GM19239 (cell line): ENCODE results near the gene UBN2.
"Not testable (repeated sequence)": the region's sequence is repeated elsewhere in the genome, so short reads cannot be mapped to it uniquely, and the experiment has no call there.

Experiments used
- DNase-seq: peaks from one replicate; pipeline ENCODE4 v3.0.0; 2011; ENCODE audit warnings: low spot score; ENCODE audit not compliant: insufficient read length
- FAIRE-seq: peaks from 2 replicates; lab custom pipeline; 2011; peaks lifted over from hg19 to GRCh38; lab: Jason Lieb, UNC

The UBN2 gene

DNA sequence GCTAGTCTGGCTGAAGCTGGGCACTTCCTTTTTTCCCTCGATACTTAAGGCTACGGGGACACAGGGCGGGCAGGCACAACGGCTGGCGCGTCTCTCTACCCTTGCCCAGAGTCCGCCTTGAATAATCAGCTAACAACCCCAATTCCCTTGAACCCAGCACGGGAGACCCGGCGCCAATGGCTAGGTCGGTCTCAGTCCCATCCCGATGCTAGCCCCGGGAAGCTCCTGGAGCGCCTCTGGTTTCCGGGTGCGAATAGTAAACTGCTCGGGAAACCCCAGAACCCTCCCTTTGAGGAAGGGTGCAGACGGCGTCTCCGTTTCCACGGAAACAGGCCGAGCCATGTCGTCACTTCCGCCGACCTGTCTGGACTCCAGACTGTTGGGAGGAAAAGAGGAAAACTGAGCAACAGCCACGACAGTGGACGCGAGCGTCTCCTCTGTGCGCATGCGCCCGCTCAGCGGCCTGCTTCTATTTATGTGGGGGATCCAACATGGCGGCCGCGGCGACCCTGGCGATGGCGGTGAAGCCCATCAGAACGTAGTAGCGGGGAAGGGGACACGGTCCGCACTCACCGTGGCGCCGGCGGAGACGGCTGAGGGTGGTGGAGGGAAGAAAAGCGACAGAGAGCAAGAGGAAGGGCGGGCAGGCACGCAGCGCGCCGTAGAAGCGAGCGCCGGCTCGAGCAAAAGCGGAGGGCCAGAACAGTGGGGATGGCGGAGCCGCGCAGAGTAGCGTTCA lies at the start of gene UBN2:
UBN2 (plus strand) TSS at position 464 of the 739 bp plus-strand sequence; CDS start at position 712, 248 bp downstream.
- FAIRE-seq (peak; percentile 94), DNase-seq (peak; percentile 98)

DNA sequence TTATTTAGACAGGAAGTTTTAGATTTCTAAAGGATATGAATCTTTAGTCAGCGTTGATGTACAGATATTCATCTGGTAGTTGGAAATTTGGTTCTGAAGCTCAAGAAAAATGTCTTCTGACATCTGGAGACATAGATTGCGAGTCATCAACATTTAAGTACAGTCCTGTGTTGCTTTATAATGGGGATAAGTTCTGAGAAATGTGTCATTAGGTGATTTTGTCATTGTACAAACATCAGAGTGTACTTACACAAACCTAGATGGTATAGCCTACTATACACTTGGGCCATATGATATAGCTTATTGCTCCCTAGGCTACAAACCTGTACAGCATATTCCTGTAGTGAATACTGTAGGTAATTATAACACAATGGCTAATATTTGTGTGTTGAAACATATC lies 49.6 kb upstream of the UBN2 start:
- FAIRE-seq = no peak
- DNase-seq = no peak

DNA sequence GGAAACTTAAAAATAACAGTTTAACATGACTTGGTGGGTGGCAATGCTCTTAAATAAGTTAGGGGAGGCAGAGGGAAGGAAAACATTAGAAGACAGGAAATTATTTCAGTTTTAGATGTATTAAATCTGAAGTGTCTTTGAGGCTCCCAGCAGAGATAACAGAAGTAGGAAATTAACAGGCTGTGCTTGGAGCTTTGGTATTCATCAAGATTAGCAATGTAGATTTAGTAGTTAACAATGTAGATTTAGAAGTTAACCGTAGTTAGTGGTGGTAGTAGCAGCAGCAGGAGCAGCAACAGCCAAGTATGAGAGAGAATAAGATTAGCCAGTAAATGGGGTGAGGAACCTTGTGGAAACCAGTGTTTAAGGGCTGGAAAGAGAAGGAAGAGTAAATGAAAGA lies 48.7 kb upstream of the UBN2 start:
- FAIRE-seq = no peak
- no peak for DNase-seq

DNA sequence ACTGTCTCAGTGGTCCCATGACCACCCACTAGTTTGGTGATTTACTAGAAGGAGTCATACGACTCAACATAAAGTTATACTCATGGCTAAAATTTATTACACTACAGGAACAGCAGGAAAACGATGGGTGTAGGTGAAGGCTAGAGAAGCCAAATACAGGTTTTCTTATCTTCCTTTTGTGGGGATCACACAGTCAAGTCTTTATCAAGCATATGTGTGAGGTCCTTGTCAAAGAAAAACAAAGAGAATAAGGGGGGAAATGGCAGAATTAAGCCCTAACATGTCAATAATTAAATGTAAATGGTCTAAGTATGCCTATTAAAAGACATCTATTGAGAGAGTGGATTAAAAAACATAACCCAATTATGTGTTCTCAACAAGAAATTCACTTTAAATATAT lies 47.8 kb upstream of the UBN2 start:
- FAIRE-seq (no peak), DNase-seq (no peak)

DNA sequence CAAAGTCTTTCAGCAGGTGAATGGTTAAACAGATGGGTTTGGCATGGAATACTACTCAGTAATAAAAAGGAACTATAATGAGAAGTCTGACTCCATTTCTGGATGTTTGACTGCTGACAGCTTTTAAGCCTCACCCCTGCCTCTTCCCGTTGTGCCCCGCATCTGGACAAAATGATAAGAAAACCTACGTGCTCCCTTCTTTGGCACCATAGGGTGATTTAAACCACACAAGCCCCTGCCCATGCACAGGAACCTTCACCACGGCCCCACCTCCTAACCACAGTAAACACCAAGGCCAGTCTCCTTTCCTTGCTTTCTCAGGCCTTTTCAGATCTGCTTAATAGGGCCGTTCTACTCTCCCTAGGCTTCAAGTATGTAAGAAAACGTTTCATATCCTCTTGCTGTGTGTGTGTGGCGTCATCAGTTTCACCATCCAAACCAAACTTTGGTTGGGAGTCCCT lies 47.1 kb upstream of the UBN2 start:
- no peak for FAIRE-seq
- no peak for DNase-seq

DNA sequence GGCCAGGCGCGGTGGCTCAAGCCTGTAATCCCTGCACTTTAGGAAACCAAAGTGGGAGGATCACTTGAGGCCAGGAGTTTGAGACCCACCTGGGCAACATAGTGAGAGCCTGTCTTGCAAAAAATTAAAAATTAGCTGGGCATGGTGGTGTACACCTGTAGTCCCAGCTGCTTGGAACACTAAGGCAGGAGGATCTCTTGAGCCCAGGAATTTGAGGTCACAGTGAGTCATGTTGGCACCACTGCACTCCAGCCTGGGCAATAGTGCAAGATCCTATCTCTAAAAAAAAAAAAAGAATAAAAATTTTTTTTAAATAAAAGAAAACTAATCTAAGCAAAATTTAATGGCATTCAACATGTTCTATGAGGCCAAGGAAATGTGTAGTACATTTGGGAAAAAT lies 44.9 kb upstream of the UBN2 start:
- FAIRE-seq = no peak

DNA sequence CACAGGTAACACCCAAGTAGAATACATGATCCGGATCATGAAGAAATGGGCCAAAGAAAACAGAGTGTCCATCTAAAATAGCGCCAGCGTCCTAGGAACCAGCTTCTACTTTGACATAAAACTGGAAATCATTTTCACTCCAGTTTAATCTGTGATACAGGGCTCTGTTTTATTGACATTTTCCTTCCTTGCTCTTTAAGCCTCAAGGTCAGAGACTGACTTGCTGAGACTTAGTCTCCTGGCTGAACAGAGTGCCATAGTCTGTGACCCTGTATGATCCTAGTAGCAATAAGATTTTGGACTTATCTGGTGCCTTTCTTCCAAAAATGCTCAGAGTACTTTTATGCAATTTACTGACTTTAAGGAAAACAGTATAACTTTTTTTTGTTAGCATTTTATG lies 41.7 kb upstream of the UBN2 start:
- no peak for FAIRE-seq
- DNase-seq = no peak

More for the DNA sequence above, 44.9 kb upstream of the UBN2 start:
- DNase-seq = no peak

DNA sequence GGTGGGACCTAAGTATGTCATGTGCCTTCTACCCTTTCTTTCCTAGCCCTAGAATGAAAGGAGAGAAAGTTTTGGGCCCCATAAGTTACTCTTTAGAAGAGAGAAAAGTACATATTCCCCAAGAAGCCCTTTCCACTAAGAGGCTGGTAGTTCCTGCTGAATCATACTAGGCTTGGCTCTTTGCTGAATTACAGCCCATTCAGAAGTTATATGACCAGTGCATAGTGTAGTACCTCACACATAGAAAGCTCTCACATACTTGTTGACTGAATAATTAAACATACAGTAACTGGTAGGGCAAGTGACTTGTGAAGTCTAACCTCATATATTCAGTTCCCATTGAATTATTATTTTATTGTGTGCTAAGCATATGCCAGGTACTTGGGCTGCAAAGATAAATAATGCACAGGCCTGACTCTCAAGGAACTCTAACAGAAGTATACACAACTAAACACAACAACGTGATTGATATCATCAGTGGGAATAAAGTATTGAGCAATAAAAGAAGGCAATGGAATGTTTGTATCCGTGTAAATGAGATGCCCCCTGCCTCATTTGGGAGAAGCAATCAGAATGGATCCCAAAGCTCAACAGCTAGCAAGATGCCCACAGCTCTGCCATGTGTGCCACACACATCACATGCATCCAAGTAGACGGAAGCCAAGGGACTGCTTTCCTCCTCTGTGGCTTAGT lies 38.9 kb upstream of the UBN2 start:
- DNase-seq = no peak
- no peak for FAIRE-seq

DNA sequence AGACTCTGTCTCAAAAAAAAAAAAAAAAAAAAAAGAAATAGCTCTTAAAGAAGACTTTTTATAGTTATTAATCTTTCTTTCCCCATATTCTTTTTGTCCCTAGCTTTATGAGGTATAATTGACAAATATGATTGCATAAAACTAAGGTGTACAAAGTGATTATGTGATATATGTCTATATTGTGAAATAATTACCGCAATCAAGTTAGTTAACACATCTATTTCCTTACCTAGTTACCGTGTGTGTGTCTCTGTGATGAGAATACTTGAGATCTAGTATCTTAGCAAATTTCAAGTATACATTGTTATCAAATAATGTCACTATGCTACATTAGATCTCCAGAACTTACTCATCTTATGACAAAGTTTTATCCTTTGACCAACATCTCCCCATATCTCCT lies 30.7 kb upstream of the UBN2 start:
- no peak for FAIRE-seq
- DNase-seq = no peak

DNA sequence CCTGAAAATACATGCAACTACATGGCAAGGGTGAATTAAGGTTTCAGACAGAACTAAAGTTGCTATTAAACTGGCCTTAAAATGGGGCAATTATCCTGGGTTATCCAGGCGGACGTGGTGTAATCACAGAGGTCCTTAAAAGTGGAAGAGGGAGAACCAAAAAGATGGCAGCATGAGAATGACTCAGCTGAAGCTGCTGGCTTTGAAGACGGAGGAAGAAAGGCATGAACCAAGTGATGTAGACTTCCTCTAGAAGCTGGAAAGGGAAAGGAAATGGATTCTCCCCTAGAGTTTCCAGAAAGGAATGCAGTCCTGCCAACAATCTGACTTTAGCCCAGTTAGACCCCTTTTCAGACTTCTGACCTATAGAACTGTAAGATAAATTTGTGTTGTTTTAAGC lies 27.0 kb upstream of the UBN2 start:
- no peak for FAIRE-seq
- no peak for DNase-seq

DNA sequence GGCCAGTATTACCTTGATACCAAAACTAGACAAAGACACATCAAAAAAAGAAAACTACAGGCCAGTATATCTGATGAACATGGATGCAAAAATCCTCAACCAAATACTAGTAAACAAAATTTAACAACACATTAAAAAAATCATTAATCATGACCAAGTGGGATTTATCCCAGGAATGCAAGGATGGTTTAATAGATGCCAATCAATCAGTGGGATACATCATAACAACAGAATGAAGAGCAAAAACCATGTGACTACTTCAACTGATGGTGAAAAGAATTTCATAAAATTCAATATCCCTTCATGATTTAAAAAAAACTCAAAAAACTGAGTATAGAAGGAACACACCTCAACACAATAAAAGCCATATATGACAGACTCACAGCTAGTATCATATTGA lies 25.2 kb upstream of the UBN2 start:
- FAIRE-seq (peak; percentile 55), DNase-seq (no peak)

DNA sequence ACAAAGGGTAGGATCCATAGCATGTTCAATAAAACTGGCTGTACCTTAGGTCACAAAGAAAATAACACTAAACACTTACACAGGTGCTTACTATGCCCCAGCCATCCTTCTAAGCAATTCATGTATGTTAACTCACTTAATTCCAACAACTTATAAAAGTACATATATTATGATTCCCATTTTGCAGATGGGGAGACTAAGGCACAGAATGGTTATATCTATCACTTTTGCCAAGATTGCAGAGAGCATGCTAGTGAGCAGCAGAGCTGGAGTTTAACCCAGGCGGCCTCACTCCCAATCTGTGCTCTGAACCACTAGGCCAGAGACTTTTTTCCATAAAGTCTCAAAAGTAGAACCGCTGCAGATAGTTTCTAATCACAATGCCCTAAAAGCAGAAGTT lies 18.9 kb upstream of the UBN2 start:
- no peak for DNase-seq
- FAIRE-seq = no peak

DNA sequence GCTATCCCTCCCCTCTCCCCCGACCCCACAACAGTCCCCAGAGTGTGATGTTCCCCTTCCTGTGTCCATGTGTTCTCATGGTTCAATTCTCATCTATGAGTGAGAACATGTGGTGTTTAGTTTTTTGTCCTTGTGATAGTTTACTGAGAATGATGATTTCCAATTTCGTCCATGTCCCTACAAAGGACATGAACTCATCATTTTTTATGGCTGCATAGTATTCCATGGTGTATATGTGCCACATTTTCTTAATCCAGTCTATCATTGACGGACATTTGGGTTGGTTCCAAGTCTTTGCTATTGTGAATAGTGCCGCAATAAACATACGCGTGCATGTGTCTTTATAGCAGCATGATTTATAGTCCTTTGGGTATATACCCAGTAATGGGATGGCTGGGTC lies 17.5 kb upstream of the UBN2 start:
- DNase-seq, FAIRE-seq: not testable (repeated sequence)

DNA sequence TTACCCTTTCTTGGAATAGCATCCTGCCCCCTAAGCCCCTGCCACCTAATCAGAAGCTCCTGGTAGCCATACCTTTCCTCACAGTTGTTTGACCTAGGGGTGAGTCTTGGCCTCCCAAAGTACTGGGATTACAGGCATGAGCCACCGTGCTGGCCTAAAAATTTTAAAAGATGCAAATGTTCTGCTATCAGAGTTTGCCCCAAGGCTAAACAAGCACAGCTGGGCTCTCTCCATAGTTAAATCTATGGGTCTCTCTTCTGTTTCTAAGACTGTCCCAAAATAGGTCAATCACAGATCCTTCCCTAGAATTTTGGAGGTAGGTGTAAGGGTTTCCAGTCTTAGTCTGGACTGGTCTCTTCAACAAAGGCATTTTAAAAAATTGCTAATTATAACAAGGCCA lies 12.9 kb upstream of the UBN2 start:
- FAIRE-seq = no peak
- DNase-seq = no peak

DNA sequence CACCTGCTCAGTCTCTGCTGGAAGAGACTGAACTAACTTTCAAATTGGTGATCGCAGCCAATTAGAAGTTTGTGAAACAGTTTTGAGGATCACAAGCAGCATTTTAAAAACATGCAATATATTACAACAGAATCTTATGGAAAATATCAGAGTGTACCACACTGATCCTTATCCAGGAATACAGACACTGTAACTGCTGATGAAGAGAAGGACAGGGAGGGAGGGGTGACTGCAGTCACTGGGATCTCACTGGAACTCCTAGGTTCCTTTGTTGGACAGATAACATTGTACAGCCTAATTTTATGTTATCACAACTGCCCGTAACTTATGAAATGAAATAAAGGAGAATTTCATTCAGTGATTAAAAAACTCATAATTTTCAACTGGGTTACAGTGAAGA lies 6.8 kb upstream of the UBN2 start:
- no peak for DNase-seq

DNA sequence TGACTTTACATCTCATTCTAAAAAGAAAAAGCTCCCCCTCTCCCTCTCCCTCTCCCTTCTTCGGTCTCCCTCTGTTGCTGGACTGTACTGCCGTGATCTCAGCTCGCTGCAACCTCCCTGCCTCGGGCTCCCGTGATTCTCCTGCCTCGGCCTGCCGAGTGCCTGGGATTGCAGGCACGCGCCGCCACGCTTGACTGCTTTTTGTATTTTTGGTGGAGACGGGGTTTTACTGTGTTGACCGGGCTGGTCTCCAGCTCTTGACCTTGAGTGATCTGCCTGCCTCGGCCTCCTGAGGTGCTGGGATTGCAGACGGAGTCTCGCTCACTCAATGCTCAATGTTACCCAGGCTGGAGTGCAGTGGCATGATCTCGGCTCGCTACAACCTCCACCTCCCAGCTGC lies 6.2 kb upstream of the UBN2 start:
- FAIRE-seq, DNase-seq: not testable (repeated sequence)

More for the DNA sequence above, 6.8 kb upstream of the UBN2 start:
- no peak for FAIRE-seq

DNA sequence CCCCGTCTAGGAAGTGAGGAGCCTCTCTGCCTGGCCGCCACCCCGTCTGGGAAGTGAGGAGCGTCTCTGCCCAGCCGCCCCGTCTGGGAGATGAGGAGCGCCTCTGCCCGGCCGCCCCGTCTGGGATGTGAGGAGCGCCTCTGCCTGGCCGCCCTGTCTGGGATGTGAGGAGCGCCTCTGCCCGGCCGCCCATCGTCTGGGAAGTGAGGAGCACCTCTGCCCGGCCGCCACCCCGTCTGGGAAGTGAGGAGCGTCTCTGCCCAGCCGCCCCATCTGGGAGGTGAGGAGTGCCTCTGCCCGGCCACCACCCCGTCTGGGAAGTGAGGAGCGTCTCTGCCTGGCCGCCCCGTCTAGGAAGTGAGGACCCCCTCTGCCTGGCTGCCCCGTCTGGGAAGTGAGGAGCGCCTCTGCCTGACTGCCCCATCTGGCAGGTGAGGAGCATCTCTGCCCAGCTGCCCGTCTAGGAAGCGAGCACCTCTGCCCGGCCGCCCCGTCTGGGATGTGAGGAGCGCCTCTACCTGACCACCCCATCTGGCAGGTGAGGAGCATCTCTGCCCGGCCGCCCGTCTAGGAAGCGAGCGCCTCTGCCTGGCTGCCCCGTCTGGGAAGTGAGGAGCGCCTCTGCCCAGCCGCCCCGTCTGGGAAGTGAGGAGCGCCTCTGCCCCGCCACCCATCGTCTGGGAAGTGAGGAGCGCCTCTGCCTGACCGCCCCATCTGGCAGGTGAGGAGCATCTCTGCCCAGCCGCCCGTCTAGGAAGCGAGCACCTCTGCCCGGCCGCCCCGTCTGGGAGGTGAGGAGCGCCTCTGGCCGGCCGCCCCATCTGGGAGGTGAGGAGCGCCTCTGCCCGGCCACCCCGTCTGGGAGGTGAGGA lies 5.5 kb upstream of the UBN2 start:
- not testable (repeated sequence) for FAIRE-seq, DNase-seq

DNA sequence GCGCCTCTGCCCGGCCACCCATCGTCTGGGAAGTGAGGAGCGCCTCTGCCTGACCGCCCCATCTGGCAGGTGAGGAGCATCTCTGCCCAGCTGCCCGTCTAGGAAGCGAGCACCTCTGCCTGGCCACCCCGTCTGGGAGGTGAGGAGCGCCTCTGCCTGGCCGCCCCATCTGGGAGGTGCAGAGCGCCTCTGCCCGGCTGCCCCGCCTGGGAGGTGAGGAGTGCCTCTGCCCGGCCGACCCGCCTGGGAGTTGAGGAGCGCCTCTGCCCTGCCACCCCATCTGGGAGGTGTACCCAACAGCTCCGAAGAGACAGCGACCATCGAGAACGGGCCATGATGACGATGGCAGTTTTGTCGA lies 4.9 kb upstream of the UBN2 start:
- not testable (repeated sequence) for FAIRE-seq, DNase-seq

DNA sequence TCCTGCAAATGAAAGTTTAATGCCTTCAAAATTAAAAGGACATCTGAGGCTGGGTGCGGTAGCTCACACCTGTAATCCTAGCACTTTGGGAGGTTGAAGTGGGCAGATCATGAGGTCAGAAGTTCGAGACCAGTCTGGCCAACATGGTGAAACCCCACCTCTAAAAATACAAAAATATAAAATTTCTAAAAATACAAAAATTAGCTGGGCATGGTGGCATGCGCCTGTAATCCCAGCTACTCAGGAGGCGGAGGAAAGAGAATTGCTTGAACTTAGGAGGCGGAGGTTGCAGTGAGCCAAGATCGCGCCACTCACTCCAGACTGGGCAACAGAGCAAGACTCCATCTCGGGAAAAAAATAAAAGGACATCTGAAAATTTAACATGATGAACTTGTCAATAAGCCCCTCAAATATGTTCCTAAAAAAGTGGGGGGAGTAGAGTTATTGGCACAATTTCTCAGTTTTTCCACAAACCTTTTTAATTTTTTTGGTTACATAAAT lies 4.0 kb upstream of the UBN2 start:
- not testable (repeated sequence) for FAIRE-seq, DNase-seq

DNA sequence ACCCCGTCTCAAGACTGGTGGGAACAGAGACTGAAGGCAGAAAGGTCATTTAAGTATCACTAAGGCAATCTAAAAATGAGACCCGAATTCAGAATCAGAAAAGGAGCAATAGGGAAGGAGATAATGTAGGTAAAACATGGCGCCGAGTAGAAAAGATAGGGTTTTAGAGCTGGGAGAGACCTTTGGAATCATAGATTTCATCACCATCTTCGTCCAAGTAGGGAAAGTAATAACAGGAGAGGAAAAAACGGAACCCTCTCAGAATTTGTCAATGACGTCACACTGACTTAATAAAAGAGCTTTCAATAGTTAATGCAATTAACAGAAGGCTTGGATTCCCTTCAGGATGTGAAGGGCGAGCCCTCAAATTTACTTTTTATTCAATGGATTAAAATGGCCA lies 1.0 kb upstream of the UBN2 start:
- no peak for FAIRE-seq
- no peak for DNase-seq

DNA sequence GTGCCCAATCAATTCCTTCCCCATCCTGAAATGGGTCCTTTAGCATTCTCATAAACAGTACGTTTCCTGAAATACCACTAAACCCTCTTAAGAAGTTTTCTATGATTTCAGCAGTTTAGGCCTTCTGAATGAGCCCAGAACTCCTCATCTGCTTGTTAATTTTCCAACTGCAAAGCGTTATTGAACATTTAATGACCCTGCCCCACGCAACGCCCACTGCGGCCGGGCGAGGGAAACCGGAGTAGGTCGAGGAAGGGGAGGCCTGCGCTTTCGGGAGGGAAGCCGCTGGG lies 608 bp upstream of the UBN2 start:
- no peak for DNase-seq
- FAIRE-seq = no peak
